D721Med (cell line): Measurements from ENCODE around the gene CDR2L.

Source experiments
- DNase-seq: peaks from one replicate; pipeline ENCODE4 v3.0.0; 2011; ENCODE audit warnings: low spot score; ENCODE audit not compliant: insufficient read length
- FAIRE-seq: peaks from 2 replicates; lab custom pipeline; 2011; peaks lifted over from hg19 to GRCh38; lab: Jason Lieb, UNC
- CTCF ChIP-seq: IDR thresholded peaks from 2 replicates; pipeline ENCODE4 v1.5.1; 2012; ENCODE audit warnings: mild to moderate bottlenecking, control low read depth; ENCODE audit not compliant: insufficient read depth; ENCODE audit errors: missing control alignments

Gene CDR2L

GRCh38 chr17:74987418-74987908, at the start of gene CDR2L:
CDR2L (plus strand) TSS chr17:74987632; CDS start chr17:74988044, 412 bp downstream.
- FAIRE-seq (no peak), DNase-seq (peak; percentile 83)
- TF ChIP-seq CTCF, result peak; percentile 5

- no peak for TF ChIP-seq CTCF
- no peak for DNase-seq
- FAIRE-seq, result no peak
These were observed 49.1 kb upstream of the CDR2L start for GRCh38 chr17:74938194-74938950.

GRCh38 chr17:74939534-74939933, 47.9 kb upstream of the CDR2L start:
- FAIRE-seq (no peak), DNase-seq (no peak)
- no peak for TF ChIP-seq CTCF

- TF ChIP-seq CTCF, result no peak
- FAIRE-seq (no peak), DNase-seq (no peak)
These were observed 46.2 kb upstream of the CDR2L start for GRCh38 chr17:74941128-74941725.

- no peak for TF ChIP-seq CTCF
- FAIRE-seq, result no peak
These were observed 43.5 kb upstream of the CDR2L start for GRCh38 chr17:74943808-74944522.

GRCh38 chr17:74945543-74945942, 41.9 kb upstream of the CDR2L start:
- TF ChIP-seq CTCF, result no peak
- no peak for FAIRE-seq
- DNase-seq, result no peak

More at GRCh38 chr17:74943808-74944522, 43.5 kb upstream of the CDR2L start:
- DNase-seq, result no peak
